ENCODE results near the gene GLI3.

The GLI3 gene

GRCh38 chr7:42135728-42136127, 101.3 kb downstream of the GLI3 start:
- no peak for TF ChIP-seq CTCF (IDR thresholded peaks at IDR 0.05; ENCODE audit: control extremely low read depth, extremely low read depth, low read depth, missing control alignments)

GRCh38 chr7:42134276-42134876, 102.6 kb downstream of the GLI3 start:
- no peak for TF ChIP-seq CTCF (IDR thresholded peaks at IDR 0.05; ENCODE audit: control extremely low read depth, extremely low read depth, low read depth, missing control alignments)
- no peak for DNase-seq (ENCODE audit: extremely low spot score)
- CTCF ChIA-PET = interaction anchor here (0.9 kb wide), 1 partner anchor 8 kb away, joined by 3 read pairs; no protein-coding TSS in a partner anchor
- POLR2A ChIA-PET = no interaction called here

More at GRCh38 chr7:42135728-42136127, 101.3 kb downstream of the GLI3 start:
- CTCF ChIA-PET = no interaction called here
- POLR2A ChIA-PET = no interaction called here
- DNase-seq (ENCODE audit: extremely low spot score) = no peak

- TF ChIP-seq CTCF (IDR thresholded peaks at IDR 0.05; ENCODE audit: control extremely low read depth, extremely low read depth, low read depth, missing control alignments) = no peak
- CTCF ChIA-PET = interaction anchor here (1.0 to 1.2 kb wide), 2 partner anchors 10 to 15 kb away, joined by 3 to 4 read pairs; no protein-coding TSS in a partner anchor
- DNase-seq (ENCODE audit: extremely low spot score) = no peak
- POLR2A ChIA-PET = no interaction called here
Observed at GRCh38 chr7:42133321-42133720, 103.7 kb downstream of the GLI3 start.

- ChIA-PET POLR2A (no interaction called here), CTCF (no interaction called here)
- no peak for DNase-seq (ENCODE audit: extremely low spot score)
- TF ChIP-seq CTCF (IDR thresholded peaks at IDR 0.05; ENCODE audit: control extremely low read depth, extremely low read depth, low read depth, missing control alignments) = peak; percentile 9
Observed at GRCh38 chr7:42128703-42129102, 108.3 kb downstream of the GLI3 start.

GRCh38 chr7:42127232-42127622, 109.8 kb downstream of the GLI3 start:
- ChIA-PET POLR2A (no interaction called here), CTCF (no interaction called here)
- TF ChIP-seq CTCF (IDR thresholded peaks at IDR 0.05; ENCODE audit: control extremely low read depth, extremely low read depth, low read depth, missing control alignments) = no peak
- DNase-seq (ENCODE audit: extremely low spot score) = no peak

- no peak for TF ChIP-seq CTCF (IDR thresholded peaks at IDR 0.05; ENCODE audit: control extremely low read depth, extremely low read depth, low read depth, missing control alignments)
- ChIA-PET POLR2A (no interaction called here), CTCF (no interaction called here)
- DNase-seq (ENCODE audit: extremely low spot score) = no peak
Observed at GRCh38 chr7:42126475-42127231, 110.4 kb downstream of the GLI3 start.

Measured in GM10248 (cell line).